Testis (tissue), 3 donors: ENCODE data around the gene PRLR. TPM values are rescaled to one million over a fixed set of nuclear protein-coding genes. Genes with fewer than 3 reads are reported as not detected.
A peak's percentile ranks its signal among the peaks of the same experiment; 100 is the strongest.

ENCODE experiments used
- DNase-seq: peaks from one replicate; pipeline ENCODE4 v3.0.0-alpha.2; 2019
- H3K27ac ChIP-seq, 2 donors: fragments of 200-600 bp; sonication (generic); one replicate each; pipeline ENCODE4 v1.5.1; 2019
- H3K27me3 ChIP-seq: fragments of 200-600 bp; sonication (generic); one replicate; pipeline ENCODE4 v1.5.1; 2019
- H3K36me3 ChIP-seq: fragments of 200-600 bp; sonication (generic); one replicate; pipeline ENCODE4 v1.5.1; 2017; ENCODE audit warnings: low read depth; ENCODE audit errors: missing control alignments
- H3K4me1 ChIP-seq: fragments of 200-600 bp; sonication (generic); one replicate; pipeline ENCODE4 v1.5.1; 2019
- H3K4me3 ChIP-seq, 2 donors: fragments of 200-600 bp; sonication (generic); one replicate each; pipeline ENCODE4 v1.5.1; 2017 to 2019
- H3K9me3 ChIP-seq: fragments of 200-600 bp; sonication (generic); one replicate; pipeline ENCODE4 v1.5.1; 2017
- POLR2A ChIP-seq: fragments of 450-650 bp; IDR thresholded peaks from one replicate; pipeline ENCODE4 v1.6.1; 2017; ENCODE audit warnings: antibody characterized with exemption, mild to moderate bottlenecking, moderate library complexity
- WGBS, 2 donors: methylation state at CpG; one replicate each; pipeline ENCODE4 v1.1.5; 2018; 5-methylcytosine and 5-hydroxymethylcytosine counted together
- intact Hi-C: fragments of 100-400 bp; cut with DNase I; formaldehyde crosslinking; loops from one replicate; pipeline ENCODE4 v1.15.1; 2023; ENCODE audit warnings: low total_unique reads
- polyA plus RNA-seq: library from polyadenylated mRNA; stranded (reverse); fragments of 350-450 nt; fragmentation: Illumina TruSeq; extraction: RNeasy Lipid Tissue Mini Kit (QIAGEN cat#74804); gene quantifications from one replicate; pipeline ENCODE4 v1.2.3, GENCODE V29; 2014; ENCODE audit warnings: low read depth, low replicate concordance; ENCODE audit not compliant: insufficient read depth
- total RNA-seq, 2 donors: library from RNA; depleted of rRNA; stranded (reverse); fragments of >200 nt; gene quantifications; one replicate each; pipeline ENCODE4 v1.2.3, GENCODE V29; 2016
- TF ChIP-seq, protein P1 (sequence below), 3 experiments: fragments of 450-650 bp in 2 of 3; fragments of 200-600 bp in 1 of 3; sonication (generic) in 1 of 3; IDR thresholded peaks; one replicate each; pipeline ENCODE4 v1.5.1; 2016 to 2019; ENCODE audit warnings: antibody characterized with exemption in 3 of 3, mild to moderate bottlenecking in 2 of 3, moderate library complexity in 1 of 3

The PRLR gene
- total and polyA plus RNA-seq, 3 donors from 2014 or later: 1.6 to 6.3 (median 2.2) TPM

DNA sequence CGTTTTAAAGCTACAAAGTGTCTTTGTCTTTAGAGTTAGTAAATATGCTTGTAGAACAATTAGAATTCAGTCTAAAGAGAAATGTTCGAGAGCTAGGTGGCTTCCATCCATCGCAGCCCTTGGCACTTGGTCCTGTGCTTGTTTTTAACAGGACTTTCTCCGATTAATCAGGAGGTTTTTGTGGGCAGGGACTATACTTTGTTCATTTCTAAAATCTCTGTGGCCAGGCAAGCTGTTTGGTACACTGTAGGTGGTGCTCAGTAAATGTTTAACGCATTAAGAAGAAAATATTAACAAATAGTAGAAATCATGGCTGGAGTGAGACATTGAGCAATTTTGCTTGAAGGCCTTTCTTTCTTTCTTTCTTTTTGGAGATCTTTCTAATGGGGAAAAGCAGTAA lies 203.3 kb downstream of the PRLR start:
- TF ChIP-seq, protein P1, sequence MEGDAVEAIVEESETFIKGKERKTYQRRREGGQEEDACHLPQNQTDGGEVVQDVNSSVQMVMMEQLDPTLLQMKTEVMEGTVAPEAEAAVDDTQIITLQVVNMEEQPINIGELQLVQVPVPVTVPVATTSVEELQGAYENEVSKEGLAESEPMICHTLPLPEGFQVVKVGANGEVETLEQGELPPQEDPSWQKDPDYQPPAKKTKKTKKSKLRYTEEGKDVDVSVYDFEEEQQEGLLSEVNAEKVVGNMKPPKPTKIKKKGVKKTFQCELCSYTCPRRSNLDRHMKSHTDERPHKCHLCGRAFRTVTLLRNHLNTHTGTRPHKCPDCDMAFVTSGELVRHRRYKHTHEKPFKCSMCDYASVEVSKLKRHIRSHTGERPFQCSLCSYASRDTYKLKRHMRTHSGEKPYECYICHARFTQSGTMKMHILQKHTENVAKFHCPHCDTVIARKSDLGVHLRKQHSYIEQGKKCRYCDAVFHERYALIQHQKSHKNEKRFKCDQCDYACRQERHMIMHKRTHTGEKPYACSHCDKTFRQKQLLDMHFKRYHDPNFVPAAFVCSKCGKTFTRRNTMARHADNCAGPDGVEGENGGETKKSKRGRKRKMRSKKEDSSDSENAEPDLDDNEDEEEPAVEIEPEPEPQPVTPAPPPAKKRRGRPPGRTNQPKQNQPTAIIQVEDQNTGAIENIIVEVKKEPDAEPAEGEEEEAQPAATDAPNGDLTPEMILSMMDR (IDR thresholded peaks at IDR 0.05): no peak
- no peak for TF ChIP-seq POLR2A
- H3K27ac ChIP-seq: peak overlapping the region in 1 of 2 donors; percentile 62
- peak; percentile 18 for DNase-seq
- H3K4me1 ChIP-seq: no peaks in the 10 kb centered on the region
- H3K9me3 ChIP-seq: no peaks in the 10 kb centered on the region
- H3K27me3 ChIP-seq: no peaks in the 10 kb centered on the region
- H3K4me3 ChIP-seq: no peak overlapping the region
- intact Hi-C loops: no loop called here
- H3K36me3 ChIP-seq: no peaks in the 10 kb centered on the region
- 47 to 53% methylated on average over 5 of the region's 5 CpGs for WGBS, 2 donors

GRCh38 chr5:35026280-35026840 lies 203.9 kb downstream of the PRLR start:
- TF ChIP-seq, protein P1 (IDR thresholded peaks at IDR 0.05): no peak
- TF ChIP-seq POLR2A: no peak
- H3K4me3 ChIP-seq: no peak overlapping the region
- no peaks in the 10 kb centered on the region for H3K4me1 ChIP-seq
- no peaks in the 10 kb centered on the region for H3K36me3 ChIP-seq
- DNase-seq: no peak
- H3K27ac ChIP-seq: peak overlapping the region in 1 of 2 donors; percentile 62
- WGBS, 2 donors: 48 to 58% methylated on average over 5 of the region's 5 CpGs
- H3K27me3 ChIP-seq: no peaks in the 10 kb centered on the region
- no peaks in the 10 kb centered on the region for H3K9me3 ChIP-seq
- intact Hi-C loops: no loop called here

GRCh38 chr5:35024911-35025510 lies 205.3 kb downstream of the PRLR start:
- Histone ChIP-seq H3K4me3 (no peak overlapping the region), H3K36me3 (no peaks in the 10 kb centered on the region), H3K27me3 (no peaks in the 10 kb centered on the region), H3K4me1 (no peaks in the 10 kb centered on the region), H3K9me3 (no peaks in the 10 kb centered on the region), H3K27ac (no peak overlapping the region)
- DNase-seq: no peak
- intact Hi-C loops: no loop called here
- WGBS, 2 donors: 75 to 81% methylated on average over 10 of the region's 10 CpGs
- no peak for TF ChIP-seq POLR2A
- TF ChIP-seq, protein P1 (IDR thresholded peaks at IDR 0.05): no peak

- no peaks in the 10 kb centered on the region for H3K4me1 ChIP-seq
- no peak overlapping the region for H3K27ac ChIP-seq
- DNase-seq: no peak
- H3K36me3 ChIP-seq: no peaks in the 10 kb centered on the region
- H3K4me3 ChIP-seq: no peak overlapping the region
- intact Hi-C loops: no loop called here
- no peaks in the 10 kb centered on the region for H3K27me3 ChIP-seq
- H3K9me3 ChIP-seq: no peaks in the 10 kb centered on the region
- 79 to 93% methylated on average over 7 of the region's 7 CpGs for WGBS, 2 donors
- TF ChIP-seq, protein P1 (IDR thresholded peaks at IDR 0.05): no peak
- TF ChIP-seq POLR2A: no peak
Observed at GRCh38 chr5:35023391-35024178, 206.7 kb downstream of the PRLR start.
